Measurements from ENCODE around the gene CALU.

CALU gene

GRCh38 chr7:128729494-128729893 lies 9.7 kb upstream of the CALU start:
- H3K27me3 ChIP-seq (ENCODE audit: insufficient read depth, low read length), result peaks cover 24% of the 10 kb centered on the region
- no peaks in the 10 kb centered on the region for H3K9me3 ChIP-seq (ENCODE audit: low read length)

GRCh38 chr7:128731184-128731583 lies 8.0 kb upstream of the CALU start:
- Histone ChIP-seq H3K4me1 (ENCODE audit: insufficient read depth, low read length) (peaks cover 8% of the 10 kb centered on the region), H3K36me3 (ENCODE audit: insufficient read depth, low read length) (no peaks in the 10 kb centered on the region), H3K27me3 (ENCODE audit: insufficient read depth, low read length) (peaks cover 24% of the 10 kb centered on the region), H2AFZ (ENCODE audit: low read depth, low read length) (no peak overlapping the region), H3K9me3 (ENCODE audit: low read length) (no peaks in the 10 kb centered on the region), H3K4me3 (ENCODE audit: low read length) (no peak overlapping the region)

More at GRCh38 chr7:128729494-128729893, 9.7 kb upstream of the CALU start:
- peaks cover 16% of the 10 kb centered on the region for H3K4me1 ChIP-seq (ENCODE audit: insufficient read depth, low read length)
- H2AFZ ChIP-seq (ENCODE audit: low read depth, low read length), result no peak overlapping the region
- no peak overlapping the region for H3K4me3 ChIP-seq (ENCODE audit: low read length)
- H3K36me3 ChIP-seq (ENCODE audit: insufficient read depth, low read length), result no peaks in the 10 kb centered on the region

GRCh38 chr7:128732521-128733277 lies 6.5 kb upstream of the CALU start:
- no peak overlapping the region for H3K4me3 ChIP-seq (ENCODE audit: low read length)
- H3K4me1 ChIP-seq (ENCODE audit: insufficient read depth, low read length), result no peaks in the 10 kb centered on the region
- no peaks in the 10 kb centered on the region for H3K36me3 ChIP-seq (ENCODE audit: insufficient read depth, low read length)
- no peaks in the 10 kb centered on the region for H3K9me3 ChIP-seq (ENCODE audit: low read length)
- H3K27me3 ChIP-seq (ENCODE audit: insufficient read depth, low read length), result peaks cover 24% of the 10 kb centered on the region
- H2AFZ ChIP-seq (ENCODE audit: low read depth, low read length), result no peak overlapping the region

- Histone ChIP-seq H3K4me3 (ENCODE audit: low read length) (no peak overlapping the region), H3K4me1 (ENCODE audit: insufficient read depth, low read length) (peaks cover 1% of the 10 kb centered on the region), H3K27me3 (ENCODE audit: insufficient read depth, low read length) (peaks cover 24% of the 10 kb centered on the region), H3K9me3 (ENCODE audit: low read length) (no peaks in the 10 kb centered on the region), H2AFZ (ENCODE audit: low read depth, low read length) (no peak overlapping the region), H3K36me3 (ENCODE audit: insufficient read depth, low read length) (no peaks in the 10 kb centered on the region)
Observed at GRCh38 chr7:128733278-128733645, 5.9 kb upstream of the CALU start.

- Histone ChIP-seq H3K27me3 (ENCODE audit: insufficient read depth, low read length) (peaks cover 23% of the 10 kb centered on the region), H3K9me3 (ENCODE audit: low read length) (no peaks in the 10 kb centered on the region), H3K4me1 (ENCODE audit: insufficient read depth, low read length) (peaks cover 6% of the 10 kb centered on the region), H3K4me3 (ENCODE audit: low read length) (no peak overlapping the region), H2AFZ (ENCODE audit: low read depth, low read length) (no peak overlapping the region), H3K36me3 (ENCODE audit: insufficient read depth, low read length) (no peaks in the 10 kb centered on the region)
Observed at GRCh38 chr7:128734890-128735289, 4.3 kb upstream of the CALU start.

- Histone ChIP-seq H3K9me3 (ENCODE audit: low read length) (no peaks in the 10 kb centered on the region), H3K36me3 (ENCODE audit: insufficient read depth, low read length) (no peaks in the 10 kb centered on the region), H3K4me1 (ENCODE audit: insufficient read depth, low read length) (peaks cover 11% of the 10 kb centered on the region), H2AFZ (ENCODE audit: low read depth, low read length) (no peak overlapping the region), H3K27me3 (ENCODE audit: insufficient read depth, low read length) (peaks cover 22% of the 10 kb centered on the region), H3K4me3 (ENCODE audit: low read length) (no peak overlapping the region)
Observed at GRCh38 chr7:128735436-128735835, 3.7 kb upstream of the CALU start.

GRCh38 chr7:128737441-128737840 lies 1.7 kb upstream of the CALU start:
- H3K36me3 ChIP-seq (ENCODE audit: insufficient read depth, low read length), result no peaks in the 10 kb centered on the region
- peaks cover 8% of the 10 kb centered on the region for H3K27me3 ChIP-seq (ENCODE audit: insufficient read depth, low read length)
- no peak overlapping the region for H2AFZ ChIP-seq (ENCODE audit: low read depth, low read length)
- no peak overlapping the region for H3K4me3 ChIP-seq (ENCODE audit: low read length)
- peaks cover 17% of the 10 kb centered on the region for H3K4me1 ChIP-seq (ENCODE audit: insufficient read depth, low read length)
- no peaks in the 10 kb centered on the region for H3K9me3 ChIP-seq (ENCODE audit: low read length)

GRCh38 chr7:128737867-128738385 lies 1.2 kb upstream of the CALU start:
- Histone ChIP-seq H2AFZ (ENCODE audit: low read depth, low read length) (no peak overlapping the region), H3K36me3 (ENCODE audit: insufficient read depth, low read length) (no peaks in the 10 kb centered on the region), H3K27me3 (ENCODE audit: insufficient read depth, low read length) (peaks cover 3% of the 10 kb centered on the region), H3K4me1 (ENCODE audit: insufficient read depth, low read length) (peaks cover 17% of the 10 kb centered on the region), H3K9me3 (ENCODE audit: low read length) (no peaks in the 10 kb centered on the region), H3K4me3 (ENCODE audit: low read length) (no peak overlapping the region)

GRCh38 chr7:128738570-128739047 lies 550 bp upstream of the CALU start:
- H3K27me3 ChIP-seq (ENCODE audit: insufficient read depth, low read length), result no peaks in the 10 kb centered on the region
- H2AFZ ChIP-seq (ENCODE audit: low read depth, low read length), result peak overlapping the region; percentile 67
- H3K4me3 ChIP-seq (ENCODE audit: low read length), result peak overlapping the region; percentile 97
- no peaks in the 10 kb centered on the region for H3K9me3 ChIP-seq (ENCODE audit: low read length)
- H3K36me3 ChIP-seq (ENCODE audit: insufficient read depth, low read length), result no peaks in the 10 kb centered on the region
- peaks cover 17% of the 10 kb centered on the region for H3K4me1 ChIP-seq (ENCODE audit: insufficient read depth, low read length)

GRCh38 chr7:128739990-128740682 lies 977 bp downstream of the CALU start:
- Histone ChIP-seq H3K9me3 (ENCODE audit: low read length) (no peaks in the 10 kb centered on the region), H2AFZ (ENCODE audit: low read depth, low read length) (no peak overlapping the region), H3K27me3 (ENCODE audit: insufficient read depth, low read length) (no peaks in the 10 kb centered on the region), H3K36me3 (ENCODE audit: insufficient read depth, low read length) (no peaks in the 10 kb centered on the region), H3K4me1 (ENCODE audit: insufficient read depth, low read length) (peaks cover 17% of the 10 kb centered on the region), H3K4me3 (ENCODE audit: low read length) (peak overlapping the region; percentile 97)

GRCh38 chr7:128740996-128741395 lies 1.8 kb downstream of the CALU start:
- H3K4me3 ChIP-seq (ENCODE audit: low read length), result peak overlapping the region; percentile 97
- H3K4me1 ChIP-seq (ENCODE audit: insufficient read depth, low read length), result peaks cover 17% of the 10 kb centered on the region
- no peaks in the 10 kb centered on the region for H3K9me3 ChIP-seq (ENCODE audit: low read length)
- H2AFZ ChIP-seq (ENCODE audit: low read depth, low read length), result no peak overlapping the region
- H3K36me3 ChIP-seq (ENCODE audit: insufficient read depth, low read length), result no peaks in the 10 kb centered on the region
- H3K27me3 ChIP-seq (ENCODE audit: insufficient read depth, low read length), result no peaks in the 10 kb centered on the region

- Histone ChIP-seq H3K4me1 (ENCODE audit: insufficient read depth, low read length) (peaks cover 17% of the 10 kb centered on the region), H3K27me3 (ENCODE audit: insufficient read depth, low read length) (no peaks in the 10 kb centered on the region), H3K9me3 (ENCODE audit: low read length) (no peaks in the 10 kb centered on the region), H3K4me3 (ENCODE audit: low read length) (no peak overlapping the region), H3K36me3 (ENCODE audit: insufficient read depth, low read length) (no peaks in the 10 kb centered on the region), H2AFZ (ENCODE audit: low read depth, low read length) (no peak overlapping the region)
Observed at GRCh38 chr7:128741491-128741890, 2.3 kb downstream of the CALU start.

- H3K4me3 ChIP-seq (ENCODE audit: low read length), result no peak overlapping the region
- peaks cover 1% of the 10 kb centered on the region for H3K36me3 ChIP-seq (ENCODE audit: insufficient read depth, low read length)
- H3K4me1 ChIP-seq (ENCODE audit: insufficient read depth, low read length), result peaks cover 17% of the 10 kb centered on the region
Observed at GRCh38 chr7:128742206-128742605, 3.0 kb downstream of the CALU start.

More at GRCh38 chr7:128742206-128742605, 3.0 kb downstream of the CALU start:
- Histone ChIP-seq H2AFZ (ENCODE audit: low read depth, low read length) (no peak overlapping the region), H3K9me3 (ENCODE audit: low read length) (no peaks in the 10 kb centered on the region), H3K27me3 (ENCODE audit: insufficient read depth, low read length) (no peaks in the 10 kb centered on the region)

Data from neuron (in vitro differentiated cells).